Choroid plexus epithelial cell (primary cell): ENCODE measurements around the gene OPN3.
A peak's percentile ranks its signal among the peaks of the same experiment; 100 is the strongest.
"Not testable (repeated sequence)": the region's sequence is repeated elsewhere in the genome, so short reads cannot be mapped to it uniquely, and the experiment has no call there.

Source experiments
- DNase-seq: peaks from one replicate; pipeline ENCODE4 v3.0.0-alpha.2; 2010; ENCODE audit warnings: low read depth
- H3K4me3 ChIP-seq: 2 replicates; pipeline ENCODE4 v1.5.1; 2011; ENCODE audit warnings: low read depth, mild to moderate bottlenecking, control low read depth, low read length, moderate library complexity
- CTCF ChIP-seq: conservative IDR thresholded peaks from 2 replicates; pipeline ENCODE4 v1.5.1; 2011; ENCODE audit warnings: low read depth, mild to moderate bottlenecking, control low read depth, inconsistent platforms, low read length, moderate library complexity

OPN3 gene

GRCh38 chr1:241640149-241640866 is at the start of gene OPN3, which contains the start of gene CHML:
OPN3 (minus strand) TSS chr1:241640369; CDS start chr1:241640254, 115 bp downstream.
CHML (minus strand) TSS chr1:241640369; CDS start chr1:241635766, 4,603 bp downstream.
- DNase-seq: peak; percentile 90
- no peak for TF ChIP-seq CTCF
- H3K4me3 ChIP-seq: peak within 1 kb of the TSS; percentile 76

- peak; percentile 70 for DNase-seq
- TF ChIP-seq CTCF: no peak
- H3K4me3 ChIP-seq: no peak overlapping the region
Observed at GRCh38 chr1:241688940-241689368, 48.8 kb upstream of the OPN3 start.

GRCh38 chr1:241684108-241684507 is 43.9 kb upstream of the OPN3 start:
- no peak for DNase-seq
- no peak for TF ChIP-seq CTCF
- no peak overlapping the region for H3K4me3 ChIP-seq

- no peak for TF ChIP-seq CTCF
- no peak overlapping the region for H3K4me3 ChIP-seq
- DNase-seq: no peak
Observed at GRCh38 chr1:241682921-241683320, 42.8 kb upstream of the OPN3 start.

GRCh38 chr1:241681861-241682448 is 41.8 kb upstream of the OPN3 start:
- H3K4me3 ChIP-seq: not testable (repeated sequence)

GRCh38 chr1:241679961-241680360 is 39.8 kb upstream of the OPN3 start:
- no peak overlapping the region for H3K4me3 ChIP-seq
- DNase-seq: no peak

More at GRCh38 chr1:241681861-241682448, 41.8 kb upstream of the OPN3 start:
- not testable (repeated sequence) for DNase-seq

GRCh38 chr1:241679404-241679803 is 39.2 kb upstream of the OPN3 start:
- no peak overlapping the region for H3K4me3 ChIP-seq
- no peak for TF ChIP-seq CTCF
- no peak for DNase-seq

More at GRCh38 chr1:241679961-241680360, 39.8 kb upstream of the OPN3 start:
- TF ChIP-seq CTCF: no peak
